Immature natural killer cell (primary cell): ENCODE results near the gene ABR. TPM values are rescaled to one million over a fixed set of nuclear protein-coding genes. Genes with fewer than 3 reads are reported as not detected.
"Not testable (repeated sequence)": the region's sequence is repeated elsewhere in the genome, so short reads cannot be mapped to it uniquely, and the experiment has no call there.

Experiments used
- DNase-seq, 3 donors: peaks; one replicate each; pipeline ENCODE4 v3.0.0; 2022; ENCODE audit warnings: mixed read lengths in 1 of 3
- H3K27ac Mint-ChIP-seq, 6 donors: one replicate each; pipeline ENCODE4 v1.8.0; 2020; ENCODE audit warnings: mixed read lengths in 6 of 6, mild to moderate bottlenecking in 5 of 6, inconsistent platforms in 4 of 6, moderate library complexity in 3 of 6
- H3K27me3 Mint-ChIP-seq, 3 donors: one replicate each; pipeline ENCODE4 v1.8.0; 2020 to 2021; ENCODE audit warnings: low read depth in 3 of 3, mild to moderate bottlenecking in 3 of 3, mixed read lengths in 3 of 3, moderate library complexity in 3 of 3, inconsistent platforms in 1 of 3
- H3K36me3 Mint-ChIP-seq, 3 donors: one replicate each; pipeline ENCODE4 v1.8.0; 2020; ENCODE audit warnings: mixed read lengths in 3 of 3, inconsistent platforms in 2 of 3, mild to moderate bottlenecking in 2 of 3
- H3K4me1 Mint-ChIP-seq, 2 donors: one replicate each; pipeline ENCODE4 v1.8.0; 2020; ENCODE audit warnings: inconsistent platforms in 2 of 2, mild to moderate bottlenecking in 2 of 2, mixed read lengths in 2 of 2, moderate library complexity in 1 of 2
- H3K4me3 Mint-ChIP-seq, 5 donors: one replicate each; pipeline ENCODE4 v1.8.0; 2020; ENCODE audit warnings: mild to moderate bottlenecking in 5 of 5, mixed read lengths in 5 of 5, inconsistent platforms in 3 of 5, moderate library complexity in 3 of 5
- H3K9me3 Mint-ChIP-seq, 6 donors: one replicate each; pipeline ENCODE4 v1.8.0; 2020; ENCODE audit warnings: mild to moderate bottlenecking in 6 of 6, mixed read lengths in 6 of 6, inconsistent platforms in 4 of 6, moderate library complexity in 3 of 6
- polyA plus RNA-seq, 3 donors: library from polyadenylated mRNA; unstranded; fragments of 300-500 nt; fragmentation: Illumina TruSeq; gene quantifications; one replicate each; pipeline ENCODE4 v1.2.3, GENCODE V29; 2021

Gene ABR
- polyA plus RNA-seq, 3 donors from 2014 or later: 11.2 to 36.2 (median 14.8) TPM

GRCh38 chr17:979539-980405 lies 200.0 kb downstream of the ABR start, which contains the start of gene NXN:
TSS of gene NXN (minus strand) at chr17:979776.
- DNase-seq: peak; percentile 83 to 87 (median 86)
- H3K4me3 Mint-ChIP-seq: peak within 1 kb of the TSS; percentile 73 to 83 (median 79)
- H3K27me3 Mint-ChIP-seq: peaks cover 19 to 25% (median 19%) of the 10 kb centered on the region in 3 donors
- no peak within 1 kb of the TSS for H3K27ac Mint-ChIP-seq
- peaks cover 0 to 2% (median 0%) of the 10 kb centered on the region in 6 donors for H3K9me3 Mint-ChIP-seq
- no peaks in the 10 kb centered on the region for H3K36me3 Mint-ChIP-seq
- peaks cover 18 to 22% of the 10 kb centered on the region in 2 donors for H3K4me1 Mint-ChIP-seq

GRCh38 chr17:979212-979538 lies 200.6 kb downstream of the ABR start:
- Mint-ChIP-seq H3K9me3 (peaks cover 0 to 2% (median 0%) of the 10 kb centered on the region in 6 donors), H3K36me3 (no peaks in the 10 kb centered on the region), H3K27me3 (peaks cover 19 to 25% (median 19%) of the 10 kb centered on the region in 3 donors), H3K4me1 (peaks cover 18 to 22% of the 10 kb centered on the region in 2 donors), H3K4me3 (peak overlapping the region in 1 of 5 donors; percentile 73), H3K27ac (no peak overlapping the region)
- DNase-seq: no peak

GRCh38 chr17:978103-979093 lies 201.4 kb downstream of the ABR start:
- Mint-ChIP-seq H3K4me3 (peak overlapping the region; percentile 67 to 85 (median 77)), H3K9me3 (peaks cover 0 to 2% (median 0%) of the 10 kb centered on the region in 6 donors), H3K4me1 (peaks cover 18 to 22% of the 10 kb centered on the region in 2 donors), H3K36me3 (no peaks in the 10 kb centered on the region), H3K27me3 (peaks cover 17 to 25% (median 19%) of the 10 kb centered on the region in 3 donors), H3K27ac (peak overlapping the region in 1 of 6 donors; percentile 66)
- no peak for DNase-seq

- Mint-ChIP-seq H3K27me3 (peaks cover 19 to 25% (median 21%) of the 10 kb centered on the region in 3 donors), H3K4me1 (peaks cover 18 to 22% of the 10 kb centered on the region in 2 donors), H3K9me3 (peaks cover 0 to 2% (median 0%) of the 10 kb centered on the region in 6 donors), H3K27ac (no peak overlapping the region), H3K4me3 (peak overlapping the region in 1 of 5 donors; percentile 14), H3K36me3 (no peaks in the 10 kb centered on the region)
- DNase-seq: no peak
These were observed 202.6 kb downstream of the ABR start for GRCh38 chr17:977166-977565.

GRCh38 chr17:976312-976711 lies 203.5 kb downstream of the ABR start:
- peaks cover 0 to 2% (median 0%) of the 10 kb centered on the region in 6 donors for H3K9me3 Mint-ChIP-seq

GRCh38 chr17:975371-975915 lies 204.3 kb downstream of the ABR start:
- Mint-ChIP-seq H3K27ac (no peak overlapping the region), H3K27me3 (peaks cover 19 to 25% (median 23%) of the 10 kb centered on the region in 3 donors), H3K9me3 (peaks cover 0 to 2% (median 0%) of the 10 kb centered on the region in 6 donors), H3K4me1 (peaks cover 9 to 12% of the 10 kb centered on the region in 2 donors), H3K4me3 (no peak overlapping the region), H3K36me3 (no peaks in the 10 kb centered on the region)
- DNase-seq: no peak

More at GRCh38 chr17:976312-976711, 203.5 kb downstream of the ABR start:
- no peak overlapping the region for H3K27ac Mint-ChIP-seq
- no peak overlapping the region for H3K4me3 Mint-ChIP-seq
- no peak for DNase-seq
- peaks cover 19 to 25% (median 24%) of the 10 kb centered on the region in 3 donors for H3K27me3 Mint-ChIP-seq
- peaks cover 18 to 21% of the 10 kb centered on the region in 2 donors for H3K4me1 Mint-ChIP-seq
- no peaks in the 10 kb centered on the region for H3K36me3 Mint-ChIP-seq

- H3K4me1 Mint-ChIP-seq, H3K27ac Mint-ChIP-seq, H3K36me3 Mint-ChIP-seq, H3K9me3 Mint-ChIP-seq, H3K4me3 Mint-ChIP-seq, DNase-seq: not testable (repeated sequence)
- H3K27me3 Mint-ChIP-seq: peaks cover 17 to 25% (median 19%) of the 10 kb centered on the region in 3 donors
These were observed 205.0 kb downstream of the ABR start for GRCh38 chr17:974778-975177.

GRCh38 chr17:973053-973452 lies 206.7 kb downstream of the ABR start:
- H3K27me3 Mint-ChIP-seq: peaks cover 18 to 24% (median 19%) of the 10 kb centered on the region in 3 donors
- H3K9me3 Mint-ChIP-seq: peaks cover 0 to 2% (median 0%) of the 10 kb centered on the region in 6 donors
- H3K4me1 Mint-ChIP-seq: peaks cover 2 to 5% of the 10 kb centered on the region in 2 donors
- H3K36me3 Mint-ChIP-seq: no peaks in the 10 kb centered on the region
- no peak overlapping the region for H3K4me3 Mint-ChIP-seq
- DNase-seq: no peak
- no peak overlapping the region for H3K27ac Mint-ChIP-seq

- H3K9me3 Mint-ChIP-seq, H3K36me3 Mint-ChIP-seq, H3K4me1 Mint-ChIP-seq, H3K27ac Mint-ChIP-seq, H3K4me3 Mint-ChIP-seq, DNase-seq: not testable (repeated sequence)
- peaks cover 13 to 18% (median 15%) of the 10 kb centered on the region in 3 donors for H3K27me3 Mint-ChIP-seq
These were observed 207.9 kb downstream of the ABR start for GRCh38 chr17:971861-972260.

- H3K9me3 Mint-ChIP-seq: no peaks in the 10 kb centered on the region
- DNase-seq: no peak
- H3K4me3 Mint-ChIP-seq: no peak overlapping the region
- peaks cover 5 to 12% (median 8%) of the 10 kb centered on the region in 3 donors for H3K27me3 Mint-ChIP-seq
- no peak overlapping the region for H3K27ac Mint-ChIP-seq
- no peaks in the 10 kb centered on the region for H3K4me1 Mint-ChIP-seq
- no peaks in the 10 kb centered on the region for H3K36me3 Mint-ChIP-seq
These were observed 209.4 kb downstream of the ABR start for GRCh38 chr17:970364-970763.

GRCh38 chr17:969811-970355 lies 209.9 kb downstream of the ABR start:
- Mint-ChIP-seq H3K4me3 (no peak overlapping the region), H3K36me3 (no peaks in the 10 kb centered on the region), H3K4me1 (no peaks in the 10 kb centered on the region), H3K9me3 (no peaks in the 10 kb centered on the region), H3K27me3 (peaks cover 4 to 12% (median 8%) of the 10 kb centered on the region in 3 donors), H3K27ac (no peak overlapping the region)
- DNase-seq: no peak

GRCh38 chr17:968812-969730 lies 210.7 kb downstream of the ABR start:
- no peaks in the 10 kb centered on the region for H3K4me1 Mint-ChIP-seq
- H3K36me3 Mint-ChIP-seq: no peaks in the 10 kb centered on the region
- peaks cover 4 to 12% (median 8%) of the 10 kb centered on the region in 3 donors for H3K27me3 Mint-ChIP-seq
- no peak overlapping the region for H3K27ac Mint-ChIP-seq
- no peak for DNase-seq
- no peaks in the 10 kb centered on the region for H3K9me3 Mint-ChIP-seq
- no peak overlapping the region for H3K4me3 Mint-ChIP-seq
